OCI-LY3 (cell line): ENCODE results near the gene SLC5A7.

Experiments
- CTCF ChIP-seq: fragments of 200-600, 300-600 bp; sonication (generic); IDR thresholded peaks from 2 replicates; pipeline ENCODE4 v1.5.1; 2014; ENCODE audit warnings: antibody characterized with exemption, low read length, low read depth
- EZH2phosphoT487 ChIP-seq: fragments of 200-600 bp; shearing (Covaris generic); IDR thresholded peaks from 2 replicates; pipeline ENCODE4 v1.6.1; 2018; ENCODE audit warnings: antibody characterized with exemption, mixed run types, low read depth

- TF ChIP-seq CTCF (no peak), EZH2phosphoT487 (no peak)
These were observed 1.8 kb downstream of the SLC5A7 start for GRCh38 chr2:107988108-107988507.
